T-helper 2 cell (primary cell): ENCODE data around the gene UNC13B.
"Not testable (repeated sequence)": the region's sequence is repeated elsewhere in the genome, so short reads cannot be mapped to it uniquely, and the experiment has no call there.

ENCODE experiments used
- DNase-seq, 5 experiments: peaks; one replicate each; pipeline versions ENCODE4 v3.0.0 to v3.0.0-alpha.2; 2012 to 2022

The UNC13B gene

DNA sequence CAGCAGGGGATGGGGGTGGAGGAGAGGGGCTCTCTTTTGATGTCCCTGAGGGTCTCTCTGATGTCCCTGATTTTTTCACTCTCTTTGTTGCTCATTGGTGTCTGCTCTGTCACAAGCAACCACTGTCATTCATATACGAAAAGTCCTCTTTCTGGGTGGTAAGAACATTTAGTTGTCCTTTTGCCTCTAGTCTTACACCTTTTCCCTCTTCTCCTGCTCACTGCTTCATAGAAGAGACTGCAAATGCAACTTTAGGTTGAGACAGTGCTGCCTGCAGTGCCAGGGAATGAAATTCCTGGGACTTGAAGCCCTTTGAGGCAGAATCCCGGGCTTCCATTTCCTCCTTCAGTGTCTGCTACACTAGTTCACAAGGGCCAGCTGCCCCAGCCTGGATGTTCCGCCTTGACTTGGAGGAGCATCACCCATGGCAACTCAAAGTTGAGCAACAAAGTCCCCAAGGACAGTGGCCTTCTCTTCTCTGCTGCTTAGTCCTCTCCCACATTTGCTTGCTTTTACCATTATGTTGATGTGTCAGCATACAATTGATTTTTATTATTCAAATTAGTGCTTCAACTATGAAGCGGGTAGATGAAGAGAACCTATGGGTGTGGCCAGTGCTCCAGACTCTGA lies 233.4 kb downstream of the UNC13B start:
- no peak for DNase-seq

DNA sequence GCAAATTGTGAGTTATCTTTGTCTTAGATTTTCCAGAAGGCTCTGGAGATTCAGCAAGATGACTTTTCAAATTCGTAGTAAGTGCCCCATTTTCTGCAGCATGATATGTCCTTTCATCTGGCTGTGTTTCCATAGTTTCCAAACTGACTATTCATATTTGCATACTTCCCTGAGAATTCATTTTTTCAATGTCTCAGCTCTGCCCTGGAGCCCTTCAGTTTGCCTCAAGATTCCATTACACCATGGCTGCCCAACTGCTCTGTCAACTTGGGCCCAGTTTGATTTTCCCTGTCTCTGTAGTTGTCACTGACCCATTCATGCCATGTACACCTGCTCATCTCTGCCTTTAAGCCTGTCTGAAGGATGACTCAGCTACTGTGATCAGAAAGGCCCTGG lies 233.9 kb downstream of the UNC13B start:
- DNase-seq = no peak

- no peak for DNase-seq
These were observed 234.9 kb downstream of the UNC13B start for GRCh38 chr9:35396560-35397215.

- DNase-seq = no peak
These were observed 235.4 kb downstream of the UNC13B start for GRCh38 chr9:35397216-35397698.

DNA sequence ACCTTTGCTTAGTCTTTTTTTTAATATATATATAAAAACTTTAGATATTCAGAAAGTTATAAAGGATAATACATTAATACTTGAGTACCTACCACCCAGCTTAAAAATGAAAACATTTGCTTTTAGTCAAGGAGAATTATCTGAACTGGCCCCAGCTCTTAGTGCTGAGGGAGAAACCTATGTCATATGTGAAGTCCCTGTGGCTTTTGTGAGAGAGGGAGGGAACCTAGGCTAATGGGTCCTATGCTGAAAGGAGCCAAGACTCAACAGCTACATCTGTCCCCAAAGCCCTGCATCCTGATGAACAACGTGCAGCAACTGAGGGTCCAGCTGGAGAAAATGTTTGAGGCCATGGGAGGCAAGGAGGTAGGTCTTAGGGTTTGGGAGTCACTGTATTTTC lies 236.1 kb downstream of the UNC13B start:
- DNase-seq = no peak

DNA sequence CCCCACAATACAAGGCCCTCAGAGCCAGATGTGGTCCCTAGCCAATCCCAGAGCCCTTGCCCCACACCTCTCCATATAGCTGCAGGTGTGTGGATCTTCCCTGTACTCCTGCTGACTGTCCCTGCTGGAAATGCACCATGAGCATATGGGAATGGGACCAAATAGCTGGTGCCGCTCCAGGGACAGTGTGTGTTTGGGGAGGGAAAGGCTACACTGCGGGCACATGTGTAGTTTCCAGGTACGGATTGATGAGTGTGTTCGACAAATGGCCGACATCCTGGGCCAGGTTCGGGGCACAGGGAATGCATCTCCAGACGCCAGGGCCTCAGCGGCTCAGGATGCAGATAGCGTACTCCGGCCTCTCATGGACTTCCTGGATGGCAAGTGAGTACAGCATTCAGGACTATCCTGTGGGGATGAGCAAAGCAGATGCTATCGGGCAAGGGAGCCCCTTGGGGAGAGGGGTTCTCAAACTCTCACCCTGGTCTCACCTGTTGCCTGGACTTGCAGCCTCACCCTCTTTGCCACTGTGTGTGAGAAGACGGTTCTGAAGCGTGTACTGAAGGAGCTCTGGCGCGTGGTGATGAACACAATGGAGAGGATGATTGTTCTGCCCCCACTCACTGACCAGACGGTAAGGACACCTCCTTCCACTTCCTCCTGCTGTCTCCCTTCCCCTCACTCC lies 237.0 kb downstream of the UNC13B start:
- DNase-seq = no peak

- no peak for DNase-seq
These were observed 243.1 kb downstream of the UNC13B start for GRCh38 chr9:35404865-35405264.

DNA sequence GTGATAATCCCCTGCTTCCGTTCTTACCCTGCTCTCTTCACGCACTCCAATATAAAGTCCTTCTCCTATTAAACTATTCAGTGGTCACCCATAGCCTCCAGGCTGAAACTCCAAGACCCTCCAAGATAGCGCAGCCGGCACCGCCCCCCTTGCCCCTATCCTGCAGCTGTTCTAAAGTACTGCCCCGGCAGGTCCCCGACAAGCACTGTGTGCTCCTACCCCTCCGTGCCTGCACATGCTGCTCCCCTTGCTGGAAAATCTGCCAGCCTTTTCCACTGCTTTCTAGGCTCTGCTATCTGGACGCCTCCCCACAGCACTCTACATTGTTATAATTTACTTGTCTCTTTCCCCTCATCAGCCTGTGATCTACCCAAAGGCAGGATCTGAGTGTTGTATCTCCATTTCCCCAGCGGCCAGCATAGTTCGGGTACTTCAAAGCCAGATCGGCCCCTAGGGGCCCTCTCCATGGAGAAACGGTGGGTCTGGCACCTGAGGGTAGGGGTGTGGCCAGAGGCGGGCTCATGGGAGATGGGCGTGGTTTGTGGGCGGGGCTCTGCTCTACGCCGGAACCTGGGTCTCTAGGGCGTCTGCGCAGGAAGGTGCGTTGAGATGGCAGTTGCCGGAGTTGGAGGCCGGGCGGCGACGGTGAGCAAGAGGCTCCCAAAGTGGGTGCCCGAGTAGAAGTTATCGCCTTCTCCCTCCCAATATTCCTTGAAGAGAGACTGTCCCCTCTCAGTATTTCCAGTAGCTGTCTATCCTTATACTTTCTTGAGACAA lies 244.6 kb downstream of the UNC13B start:
- DNase-seq = peak in 1 of 5 experiments; percentile 23

DNA sequence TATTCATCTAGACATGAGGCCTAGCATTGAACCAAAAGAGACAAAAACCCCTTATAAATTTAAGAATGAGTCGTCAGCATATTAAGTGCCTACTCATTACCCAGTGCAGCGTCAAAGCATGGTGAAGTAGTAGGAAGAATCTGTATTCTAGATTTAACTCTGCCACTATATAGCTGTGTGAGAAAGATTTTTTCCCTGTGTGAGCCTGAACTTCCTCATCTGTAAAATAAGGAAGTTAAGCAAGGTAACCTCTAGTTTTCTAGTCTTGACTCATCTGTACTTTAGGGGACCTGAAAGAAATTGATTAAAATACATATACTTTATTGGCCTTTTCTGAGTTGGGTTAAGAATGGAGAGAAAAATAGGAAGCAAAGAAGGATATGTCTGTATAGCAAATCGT lies 246.0 kb downstream of the UNC13B start:
- no peak for DNase-seq

- DNase-seq = not testable (repeated sequence)
These were observed 247.6 kb downstream of the UNC13B start for GRCh38 chr9:35409434-35409833.

DNA sequence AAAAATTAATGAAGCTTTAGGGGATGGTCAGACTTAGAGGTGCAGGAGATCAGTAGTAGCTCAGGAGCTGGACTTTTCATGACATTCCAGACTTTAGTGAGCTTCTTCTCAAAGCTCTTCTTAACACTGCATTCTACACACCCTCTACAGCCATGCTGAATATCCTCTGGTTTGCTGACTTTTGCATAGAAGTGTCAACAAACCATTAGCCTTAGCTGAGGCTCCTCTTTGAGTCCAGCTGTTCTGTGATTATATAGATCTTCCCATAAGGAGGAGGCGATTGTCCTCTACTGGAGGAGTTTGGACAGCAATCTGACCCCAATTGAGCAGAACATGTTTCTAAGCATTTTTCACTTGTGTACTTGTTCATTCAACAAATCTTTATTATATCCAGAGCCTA lies 253.1 kb downstream of the UNC13B start:
- no peak for DNase-seq

GRCh38 chr9:35415402-35416097 lies 253.7 kb downstream of the UNC13B start:
- DNase-seq = no peak

- DNase-seq = no peak
These were observed 254.3 kb downstream of the UNC13B start for GRCh38 chr9:35416098-35416427.

DNA sequence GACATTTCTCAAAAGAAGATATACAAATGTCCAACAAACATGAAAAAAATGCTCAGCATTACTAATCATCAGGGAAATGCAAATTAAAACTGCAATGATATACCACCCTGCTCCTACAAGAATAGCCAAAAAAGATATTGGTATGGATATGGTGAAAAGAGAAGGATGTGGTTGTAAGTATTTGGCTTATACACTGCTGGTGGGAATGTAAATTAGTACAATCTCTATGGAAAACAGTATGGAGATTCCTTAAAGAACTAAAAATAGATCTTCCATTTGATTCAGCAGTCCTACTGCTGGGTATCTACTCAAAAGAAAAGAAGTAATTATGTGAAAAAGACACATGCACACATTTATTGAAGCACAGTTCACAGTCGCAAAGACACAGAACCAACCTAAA lies 260.5 kb downstream of the UNC13B start:
- no peak for DNase-seq

GRCh38 chr9:35422753-35423152 lies 260.9 kb downstream of the UNC13B start:
- DNase-seq = no peak

- DNase-seq = no peak
These were observed 261.7 kb downstream of the UNC13B start for GRCh38 chr9:35423499-35423898.

GRCh38 chr9:35424356-35425352 lies 262.8 kb downstream of the UNC13B start:
- no peak for DNase-seq

DNA sequence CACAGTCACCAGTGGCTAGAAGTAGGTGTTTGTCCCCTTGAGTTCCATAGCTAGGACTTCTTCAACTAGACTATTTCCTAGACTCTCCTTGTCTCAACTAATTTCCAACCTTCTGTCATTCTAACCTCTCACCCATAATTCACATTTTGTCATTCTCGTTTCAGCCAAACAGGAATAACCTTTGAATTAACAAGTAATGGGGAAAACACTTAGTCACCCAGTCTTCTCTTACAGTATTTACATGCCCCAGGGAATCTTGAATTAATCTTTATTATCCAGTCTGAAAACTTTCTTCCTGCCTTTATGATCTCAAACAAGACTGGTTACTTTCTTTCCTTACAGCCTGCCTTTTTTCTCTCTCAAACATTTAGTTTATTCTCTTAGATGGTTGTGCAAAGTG lies 264.8 kb downstream of the UNC13B start:
- no peak for DNase-seq

GRCh38 chr9:35431467-35431866 lies 269.7 kb downstream of the UNC13B start:
- no peak for DNase-seq

DNA sequence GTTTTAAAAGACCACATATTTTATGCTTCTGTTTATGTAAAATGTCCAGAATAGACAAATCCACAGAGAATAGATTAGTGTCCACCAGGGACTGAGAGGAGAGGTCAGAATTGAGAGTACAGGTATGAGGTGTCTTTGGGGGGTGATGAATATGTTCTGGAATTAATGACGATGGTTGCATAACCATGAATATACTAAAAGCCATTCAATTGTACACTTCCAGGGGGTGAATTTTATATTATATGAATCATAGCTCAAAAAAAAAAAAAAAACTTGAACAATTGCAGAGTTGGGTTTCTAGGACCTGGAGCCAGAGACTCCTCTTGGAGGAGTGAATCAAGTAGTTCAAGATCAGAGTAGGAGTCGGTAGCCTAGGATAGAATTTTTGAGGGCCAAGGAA lies 270.3 kb downstream of the UNC13B start:
- no peak for DNase-seq

- no peak for DNase-seq
These were observed 275.1 kb downstream of the UNC13B start for GRCh38 chr9:35436933-35437332.
